GM18508 (cell line): ENCODE measurements around the gene ADGRD1.

Source experiments
- ATAC-seq: cut with Tn5 transposase; IDR thresholded peaks from one replicate; pipeline ENCODE4 v1.9.1; 2021; ENCODE audit warnings: moderate number of reproducible peaks; ENCODE audit not compliant: insufficient read depth, unreplicated experiment

ADGRD1 gene

DNA sequence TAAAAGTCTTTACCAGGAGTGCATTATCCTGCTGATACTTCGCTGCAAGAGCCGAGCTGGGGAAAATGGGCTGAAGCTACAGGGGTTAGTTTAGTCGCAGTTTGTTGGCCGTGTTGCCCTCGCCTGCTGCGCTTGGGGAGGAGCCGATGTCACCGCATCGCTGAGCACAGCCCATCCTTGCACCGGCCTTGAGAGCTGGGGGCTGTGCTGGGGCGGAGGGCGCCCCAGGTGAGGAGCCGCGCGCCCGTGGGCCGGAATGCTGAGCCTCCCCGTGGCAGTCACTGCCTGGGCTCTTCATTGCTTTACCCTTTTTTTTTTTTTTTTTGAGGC lies 50.0 kb downstream of the ADGRD1 start:
- no peak for ATAC-seq

DNA sequence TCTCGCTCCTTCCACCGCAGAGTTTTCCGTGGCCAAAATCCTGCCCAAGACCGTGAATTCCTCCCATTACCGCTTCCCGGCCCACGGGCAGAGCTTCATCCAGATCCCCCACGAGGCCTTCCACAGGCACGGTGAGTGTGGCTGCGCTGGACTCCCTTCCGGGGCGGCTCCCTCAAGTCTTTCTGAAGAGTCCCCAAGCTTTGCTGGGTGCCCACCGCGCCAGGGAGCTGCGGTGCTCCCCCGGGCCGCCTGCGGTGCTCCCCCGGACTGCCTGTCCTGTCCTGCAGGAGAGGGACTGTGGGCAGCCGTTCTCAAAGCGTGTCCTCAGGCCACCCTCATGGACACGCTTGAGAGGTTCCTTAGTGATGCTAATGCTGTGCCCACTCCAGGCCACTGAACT lies 50.5 kb downstream of the ADGRD1 start:
- ATAC-seq = no peak

GRCh38 chr12:131005161-131006035 lies 51.7 kb downstream of the ADGRD1 start:
- ATAC-seq = no peak

GRCh38 chr12:131006036-131006735 lies 52.5 kb downstream of the ADGRD1 start:
- ATAC-seq = no peak

DNA sequence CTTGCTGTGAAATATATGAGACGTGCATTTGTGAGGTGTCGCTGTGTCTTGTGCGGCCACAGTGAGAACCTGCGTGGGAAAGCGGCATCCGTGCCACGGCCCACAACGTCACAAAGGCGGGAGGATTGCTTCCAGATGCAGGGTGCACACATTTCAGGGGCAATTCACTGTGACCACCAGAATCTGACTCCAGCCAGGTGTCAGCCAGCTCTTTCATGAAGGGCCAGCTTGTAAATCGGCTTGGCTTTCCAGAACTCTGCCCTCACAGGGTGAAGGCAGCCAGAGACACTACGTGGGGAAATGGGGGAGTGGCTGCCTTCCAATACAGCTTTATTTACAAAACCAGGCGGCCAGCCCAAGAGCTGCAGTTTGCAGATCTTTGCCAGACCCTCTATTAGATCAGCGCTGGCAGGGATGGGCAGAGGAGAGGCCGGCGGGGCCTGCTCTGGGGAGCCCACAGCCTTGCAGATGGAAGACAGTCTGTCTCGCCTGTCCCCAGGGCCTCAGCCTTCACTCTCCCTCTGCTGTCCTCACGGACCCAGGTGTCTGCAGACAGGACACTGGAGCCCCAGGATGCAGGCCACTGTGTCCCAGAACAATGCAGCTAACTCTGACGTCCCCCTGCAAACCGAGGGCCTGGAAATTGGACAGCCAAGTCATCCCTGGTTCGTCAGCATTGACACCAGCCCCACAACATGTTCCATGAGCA lies 53.5 kb downstream of the ADGRD1 start:
- no peak for ATAC-seq

GRCh38 chr12:131007740-131008117 lies 54.0 kb downstream of the ADGRD1 start:
- ATAC-seq = no peak

GRCh38 chr12:131008131-131008912 lies 54.6 kb downstream of the ADGRD1 start:
- no peak for ATAC-seq

DNA sequence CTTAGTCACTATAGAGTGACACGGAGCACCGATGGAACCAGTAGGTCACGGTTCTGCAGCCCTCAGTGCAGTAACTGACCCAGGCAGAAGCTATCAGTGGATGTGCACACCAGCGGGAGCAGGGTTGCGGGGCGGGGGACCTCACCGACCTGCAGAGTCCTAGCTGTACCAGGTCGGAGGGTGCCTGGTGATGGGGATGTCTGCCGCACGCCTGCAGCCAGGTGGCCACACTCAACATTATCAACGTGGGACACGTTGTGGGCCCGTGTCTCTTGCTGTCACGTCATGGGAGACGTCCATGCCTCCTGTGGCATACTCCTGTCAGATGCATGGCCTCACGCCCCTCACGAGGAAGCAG lies 55.2 kb downstream of the ADGRD1 start:
- no peak for ATAC-seq

DNA sequence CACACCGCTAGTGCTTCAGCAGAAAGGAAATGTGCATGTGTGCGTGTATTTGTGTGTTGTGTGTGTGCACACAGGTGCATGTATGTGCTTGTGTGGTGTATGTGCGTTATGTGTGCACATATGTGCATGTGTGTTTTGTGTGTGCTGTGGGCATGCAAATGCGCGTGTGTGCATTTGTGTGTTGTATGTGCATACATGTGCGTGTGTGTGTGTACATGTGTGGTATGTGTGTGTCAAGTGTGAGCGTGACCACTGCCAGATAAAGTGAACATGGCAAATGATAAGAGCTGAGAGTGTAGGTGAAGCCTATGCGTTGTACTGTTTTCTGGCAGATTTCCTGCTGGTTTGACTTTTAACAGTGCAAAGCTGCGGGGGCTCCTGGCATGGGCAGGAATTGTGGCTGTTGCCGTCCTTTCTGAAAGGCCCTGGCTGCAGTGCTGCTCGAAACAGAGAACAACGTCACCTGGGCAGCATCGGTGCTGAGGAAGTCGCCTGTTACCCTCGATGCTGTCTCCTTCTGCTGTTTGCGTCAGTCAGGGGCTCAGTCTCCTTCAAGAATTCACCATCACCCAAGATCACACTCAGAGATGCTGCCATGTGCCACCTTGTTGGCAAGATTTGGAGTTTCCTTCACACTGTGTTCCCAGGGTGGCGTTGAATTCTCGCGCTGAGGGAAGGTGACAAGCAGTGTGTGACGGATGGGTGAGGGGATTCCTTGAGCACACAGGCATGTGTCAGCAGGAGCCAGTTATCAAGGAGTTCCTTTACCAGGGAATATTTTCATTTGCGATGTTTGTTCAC lies 56.1 kb downstream of the ADGRD1 start:
- no peak for ATAC-seq

- ATAC-seq = no peak
Measured at GRCh38 chr12:131010396-131011131, 56.9 kb downstream of the ADGRD1 start.

- no peak for ATAC-seq
Measured at GRCh38 chr12:131011165-131012079, 57.7 kb downstream of the ADGRD1 start.

- ATAC-seq = no peak
Measured at GRCh38 chr12:131012279-131013069, 58.8 kb downstream of the ADGRD1 start.

DNA sequence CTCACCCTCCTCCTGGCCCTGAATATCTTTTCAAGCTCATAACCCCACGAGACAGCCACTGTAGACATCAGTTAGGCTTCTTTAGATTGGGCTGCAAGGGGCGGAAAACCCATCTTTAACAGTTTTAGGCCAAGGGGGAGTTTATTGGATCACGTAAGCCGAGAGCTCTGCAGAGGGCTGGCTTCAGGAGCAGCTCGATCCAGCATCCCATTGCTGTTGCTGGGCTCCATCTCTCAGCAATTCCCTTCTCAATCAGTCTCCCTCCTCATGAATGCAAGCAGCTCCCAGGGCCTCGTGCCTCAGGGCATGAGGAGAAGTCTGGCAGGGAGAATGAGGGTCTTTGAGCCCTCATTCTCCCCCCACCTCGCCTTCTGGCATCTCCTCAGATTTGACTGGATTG lies 59.4 kb downstream of the ADGRD1 start:
- no peak for ATAC-seq

DNA sequence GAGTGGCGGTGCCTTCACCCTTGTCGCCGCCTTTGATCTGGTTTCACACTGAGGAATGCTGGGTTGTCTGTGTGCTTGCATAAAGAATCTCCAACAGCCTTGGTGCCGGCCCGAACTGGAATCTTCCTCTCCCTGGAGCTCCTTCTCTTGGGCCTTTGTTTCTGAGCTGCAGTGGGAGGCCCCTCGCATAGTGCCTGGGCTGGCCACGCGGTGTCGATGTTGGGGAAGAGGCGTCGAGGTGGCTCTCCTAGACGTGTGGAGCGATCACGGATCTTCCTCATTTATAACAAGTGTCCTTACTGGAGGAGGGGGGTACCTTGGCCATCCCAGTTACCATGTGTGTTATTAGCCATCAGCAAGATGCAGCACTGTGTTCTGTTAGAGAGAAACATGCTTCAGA lies 60.6 kb downstream of the ADGRD1 start:
- ATAC-seq = no peak

DNA sequence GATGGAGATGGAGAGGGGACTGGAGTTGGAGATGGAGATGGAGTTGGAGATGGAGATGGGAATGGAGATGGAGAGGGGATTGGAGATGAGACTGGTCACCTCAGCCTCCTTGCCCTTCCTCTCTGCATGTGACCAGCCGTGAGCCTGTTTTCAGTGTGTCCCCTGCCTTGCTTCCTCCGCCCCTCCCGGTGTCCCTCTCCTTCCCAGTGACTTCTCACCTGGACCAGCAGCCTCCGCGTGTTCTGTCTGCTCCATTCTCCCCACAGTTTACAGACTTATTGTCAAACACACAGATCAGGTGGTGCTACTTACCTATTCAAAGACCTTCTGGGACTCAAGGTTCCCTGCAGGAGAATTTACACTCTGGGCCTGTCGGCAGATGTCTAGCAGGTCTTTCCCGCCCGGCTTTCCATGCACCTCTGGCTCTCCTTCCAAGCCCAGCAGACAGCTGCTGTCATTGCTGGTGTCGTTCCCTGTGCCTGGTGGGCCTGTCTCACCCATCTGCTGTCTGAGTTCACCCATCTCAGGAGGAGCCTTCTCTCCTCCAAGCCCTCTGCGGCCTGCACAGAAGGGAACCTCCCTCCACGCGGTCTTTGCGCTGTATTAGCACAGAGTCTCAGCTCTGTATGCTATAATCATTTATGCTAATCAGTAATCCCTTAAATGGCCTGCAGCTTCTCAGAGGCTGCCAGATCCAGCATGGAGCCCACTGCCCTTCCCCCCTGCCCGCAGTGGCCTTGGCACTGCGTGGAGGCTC lies 62.1 kb downstream of the ADGRD1 start:
- ATAC-seq = no peak

DNA sequence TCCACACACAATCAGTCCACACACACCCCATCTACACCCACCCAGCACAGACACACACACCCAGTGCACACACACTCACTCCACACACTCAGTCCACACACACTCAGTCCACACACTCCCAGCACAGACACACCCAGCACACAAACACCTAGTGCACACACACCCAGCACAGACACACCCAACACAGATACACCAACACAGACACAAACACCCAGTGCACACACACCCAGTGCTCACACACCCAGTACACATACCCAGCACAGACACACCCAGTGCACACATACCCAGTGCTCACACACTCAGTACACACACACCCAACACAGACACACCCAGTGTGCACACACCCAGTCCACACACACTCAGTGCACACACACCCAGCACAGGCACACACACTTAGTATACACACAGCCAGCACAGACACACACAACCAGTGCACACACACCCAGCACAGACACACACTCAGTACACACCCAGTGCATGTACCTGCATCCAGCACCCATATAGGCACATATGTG lies 63.8 kb downstream of the ADGRD1 start:
- no peak for ATAC-seq
